ENCODE data around the gene CHST14.

CHST14 gene

DNA sequence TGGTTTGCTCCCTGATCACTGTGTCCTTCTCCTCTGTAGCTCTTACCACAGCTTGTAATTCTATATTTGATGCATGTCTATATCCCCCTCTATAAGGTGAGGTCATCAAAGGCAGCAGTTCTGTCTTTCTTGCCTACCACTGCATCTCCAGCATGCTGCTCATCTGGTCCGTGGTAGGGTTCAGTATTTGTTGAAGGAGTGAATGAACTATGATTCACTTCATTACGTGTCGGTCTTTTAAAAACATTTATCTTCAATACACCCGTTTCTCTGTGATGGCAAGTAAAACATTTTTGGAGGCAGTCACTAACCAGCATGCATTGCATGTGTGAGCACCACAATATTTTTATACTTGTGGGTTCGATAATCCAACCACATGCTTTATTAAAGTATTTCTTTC lies 27.6 kb downstream of the CHST14 start:
- in situ Hi-C loops (cut with HindIII; ENCODE audit: low sequenced_read_pairs): no loop called here
- no peak for DNase-seq (ENCODE audit: low read depth)
- no peak for TF ChIP-seq CTCF (IDR thresholded peaks at IDR 0.05; ENCODE audit: low read depth, low read length, missing control alignments)
- H3K4me3 ChIP-seq (ENCODE audit: low read depth, low read length): no peak overlapping the region

GRCh38 chr15:40498891-40499290 lies 28.1 kb downstream of the CHST14 start:
- no peak for DNase-seq (ENCODE audit: low read depth)
- no peak for TF ChIP-seq CTCF (IDR thresholded peaks at IDR 0.05; ENCODE audit: low read depth, low read length, missing control alignments)
- in situ Hi-C loops (cut with HindIII; ENCODE audit: low sequenced_read_pairs): no loop called here
- H3K4me3 ChIP-seq (ENCODE audit: low read depth, low read length): no peak overlapping the region

- TF ChIP-seq CTCF (IDR thresholded peaks at IDR 0.05; ENCODE audit: low read depth, low read length, missing control alignments): no peak
- in situ Hi-C loops (cut with HindIII; ENCODE audit: low sequenced_read_pairs): no loop called here
- no peak overlapping the region for H3K4me3 ChIP-seq (ENCODE audit: low read depth, low read length)
- no peak for DNase-seq (ENCODE audit: low read depth)
These were observed 29.1 kb downstream of the CHST14 start for GRCh38 chr15:40499931-40500330.

- in situ Hi-C loops (cut with HindIII; ENCODE audit: low sequenced_read_pairs): no loop called here
- TF ChIP-seq CTCF (IDR thresholded peaks at IDR 0.05; ENCODE audit: low read depth, low read length, missing control alignments): no peak
- no peak for DNase-seq (ENCODE audit: low read depth)
These were observed 30.0 kb downstream of the CHST14 start for GRCh38 chr15:40500568-40501330.

GRCh38 chr15:40501487-40501886 lies 30.7 kb downstream of the CHST14 start:
- in situ Hi-C loops (cut with HindIII; ENCODE audit: low sequenced_read_pairs): no loop called here
- TF ChIP-seq CTCF (IDR thresholded peaks at IDR 0.05; ENCODE audit: low read depth, low read length, missing control alignments): no peak
- H3K4me3 ChIP-seq (ENCODE audit: low read depth, low read length): no peak overlapping the region
- no peak for DNase-seq (ENCODE audit: low read depth)

More at GRCh38 chr15:40500568-40501330, 30.0 kb downstream of the CHST14 start:
- no peak overlapping the region for H3K4me3 ChIP-seq (ENCODE audit: low read depth, low read length)

DNA sequence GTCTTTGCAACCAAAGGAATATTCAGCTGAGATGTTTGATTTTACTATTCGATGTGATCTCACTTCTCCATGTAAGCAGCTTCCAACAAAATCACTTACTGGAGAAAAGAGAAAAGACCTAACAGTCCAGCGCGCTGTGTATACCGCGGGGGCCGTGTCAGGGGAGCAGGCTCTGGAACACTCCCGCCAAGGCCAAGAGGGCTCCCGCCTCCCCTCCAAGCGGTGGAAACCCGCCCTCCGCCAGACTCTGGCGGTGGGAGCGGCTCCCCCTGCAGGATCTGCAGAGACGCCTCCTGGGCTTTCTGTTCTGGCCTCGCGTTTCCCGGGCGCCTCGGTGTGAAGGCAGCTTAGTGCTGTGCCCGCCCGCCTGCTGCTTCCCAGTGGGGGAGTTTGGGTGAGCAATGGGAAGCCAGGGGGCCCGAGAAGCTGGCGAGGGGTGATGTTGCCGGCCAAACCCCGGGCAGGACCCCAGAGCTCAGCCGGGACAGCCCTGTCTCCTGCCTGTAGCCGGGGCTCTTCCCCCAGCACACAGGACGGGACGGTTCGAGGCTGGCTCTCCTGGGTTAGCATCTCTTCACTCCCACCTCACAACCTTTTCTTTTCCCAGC lies 36.3 kb downstream of the CHST14 start:
- H3K4me3 ChIP-seq (ENCODE audit: low read depth, low read length): peak overlapping the region; percentile 20
- in situ Hi-C loops (cut with HindIII; ENCODE audit: low sequenced_read_pairs): no loop called here
- peak; percentile 85 for TF ChIP-seq CTCF (IDR thresholded peaks at IDR 0.05; ENCODE audit: low read depth, low read length, missing control alignments)
- peak; percentile 23 for DNase-seq (ENCODE audit: low read depth)

All from astrocyte of the cerebellum (primary cell).